ENCODE measurements around the gene COG6. TPM values are rescaled to one million over a fixed set of nuclear protein-coding genes. Genes with fewer than 3 reads are reported as not detected.
A peak's percentile ranks its signal among the peaks of the same experiment; 100 is the strongest.

Gene COG6
- polyA plus RNA-seq, 1 experiment, result 48.6 TPM

- CTCF ChIA-PET, result interaction anchor here (0.5 to 2.1 kb wide), 4 partner anchors 12 to 881 kb away, joined by 3 to 8 read pairs (median 6); no protein-coding TSS in a partner anchor
- POLR2A ChIA-PET, result no interaction called here
- Histone ChIP-seq H3K9me3 (ENCODE audit: control insufficient read depth, insufficient read depth, low read length) (peaks cover 2% of the 10 kb centered on the region; the same call in 1 of the 2 replicates), H3K27ac (ENCODE audit: low read depth, low read length) (peak overlapping the region; percentile 65), H3K4me3 (ENCODE audit: low read depth, low read length) (no peak overlapping the region), H3K27me3 (ENCODE audit: control insufficient read depth, insufficient read depth, low read length) (no peaks in the 10 kb centered on the region)
- peak; percentile 55 for DNase-seq (ENCODE audit: low read depth, low spot score)
- peak; percentile 58 for TF ChIP-seq CTCF (IDR thresholded peaks at IDR 0.05; ENCODE audit: low read depth, low read length)
These were observed 122.1 kb downstream of the COG6 start for GRCh38 chr13:39777527-39778061.

- Histone ChIP-seq H3K27ac (ENCODE audit: low read depth, low read length) (no peak overlapping the region), H3K4me3 (ENCODE audit: low read depth, low read length) (no peak overlapping the region), H3K27me3 (ENCODE audit: control insufficient read depth, insufficient read depth, low read length) (no peaks in the 10 kb centered on the region), H3K9me3 (ENCODE audit: control insufficient read depth, insufficient read depth, low read length) (peaks cover 2% of the 10 kb centered on the region; the same call in 1 of the 2 replicates)
- POLR2A ChIA-PET, result no interaction called here
- TF ChIP-seq CTCF (IDR thresholded peaks at IDR 0.05; ENCODE audit: low read depth, low read length), result no peak
- CTCF ChIA-PET, result no interaction called here
- DNase-seq (ENCODE audit: low read depth, low spot score), result no peak
These were observed 124.1 kb downstream of the COG6 start for GRCh38 chr13:39779337-39780265.

DNA sequence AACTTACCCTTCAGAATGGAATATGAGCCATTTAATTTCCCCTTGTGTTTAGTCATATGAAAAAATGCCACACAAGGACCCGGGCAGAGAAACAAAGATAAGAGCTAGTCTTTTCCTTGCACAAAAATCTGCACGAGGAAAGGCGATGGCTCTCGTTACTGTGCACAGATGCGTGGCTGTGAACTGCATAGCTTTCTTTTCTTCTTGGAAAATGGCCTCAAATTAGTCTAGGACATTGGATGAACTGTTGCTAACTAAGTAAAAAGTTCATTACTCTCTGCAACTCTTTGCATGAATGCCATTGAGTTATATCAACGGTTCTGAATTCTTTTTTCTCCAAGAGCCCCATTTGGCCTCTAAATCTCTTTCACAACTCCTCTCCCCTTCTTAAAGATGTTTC lies 125.2 kb downstream of the COG6 start:
- DNase-seq (ENCODE audit: low read depth, low spot score), result no peak
- no peak overlapping the region for H3K4me3 ChIP-seq (ENCODE audit: low read depth, low read length)
- ChIA-PET CTCF (no interaction called here), POLR2A (interaction anchor here (0.6 kb wide), 1 partner anchor 243 kb away, joined by 4 read pairs; no protein-coding TSS in a partner anchor)
- no peak overlapping the region for H3K27ac ChIP-seq (ENCODE audit: low read depth, low read length)
- TF ChIP-seq CTCF (IDR thresholded peaks at IDR 0.05; ENCODE audit: low read depth, low read length), result no peak
- no peaks in the 10 kb centered on the region for H3K27me3 ChIP-seq (ENCODE audit: control insufficient read depth, insufficient read depth, low read length)
- H3K9me3 ChIP-seq (ENCODE audit: control insufficient read depth, insufficient read depth, low read length), result peaks cover 2% of the 10 kb centered on the region; the same call in 1 of the 2 replicates

DNA sequence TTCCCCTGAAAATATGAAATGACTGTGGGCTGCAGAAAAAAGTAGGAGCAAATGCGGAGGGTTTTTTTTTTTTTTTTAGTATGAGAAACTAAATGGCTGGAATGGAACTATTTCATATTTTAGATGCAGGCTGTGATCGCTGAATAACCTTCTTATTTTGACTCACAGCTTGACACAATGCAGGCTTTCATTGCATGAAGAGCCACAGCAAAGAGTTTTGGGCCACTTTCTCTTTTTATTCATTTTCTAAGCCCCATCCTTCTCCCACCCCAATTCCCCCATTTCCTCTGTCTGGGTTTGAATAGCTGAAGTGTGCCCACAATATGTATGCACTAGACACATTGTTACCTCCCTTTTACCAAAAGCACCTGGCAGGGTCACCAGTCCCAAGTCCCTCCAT lies 125.9 kb downstream of the COG6 start:
- Histone ChIP-seq H3K9me3 (ENCODE audit: control insufficient read depth, insufficient read depth, low read length) (peaks cover 2% of the 10 kb centered on the region; the same call in 1 of the 2 replicates), H3K4me3 (ENCODE audit: low read depth, low read length) (no peak overlapping the region), H3K27me3 (ENCODE audit: control insufficient read depth, insufficient read depth, low read length) (no peaks in the 10 kb centered on the region), H3K27ac (ENCODE audit: low read depth, low read length) (no peak overlapping the region)
- no peak for TF ChIP-seq CTCF (IDR thresholded peaks at IDR 0.05; ENCODE audit: low read depth, low read length)
- DNase-seq (ENCODE audit: low read depth, low spot score), result no peak
- CTCF ChIA-PET, result no interaction called here
- POLR2A ChIA-PET, result interaction anchor here (0.6 kb wide), 1 partner anchor 242 kb away, joined by 4 read pairs; no protein-coding TSS in a partner anchor

DNA sequence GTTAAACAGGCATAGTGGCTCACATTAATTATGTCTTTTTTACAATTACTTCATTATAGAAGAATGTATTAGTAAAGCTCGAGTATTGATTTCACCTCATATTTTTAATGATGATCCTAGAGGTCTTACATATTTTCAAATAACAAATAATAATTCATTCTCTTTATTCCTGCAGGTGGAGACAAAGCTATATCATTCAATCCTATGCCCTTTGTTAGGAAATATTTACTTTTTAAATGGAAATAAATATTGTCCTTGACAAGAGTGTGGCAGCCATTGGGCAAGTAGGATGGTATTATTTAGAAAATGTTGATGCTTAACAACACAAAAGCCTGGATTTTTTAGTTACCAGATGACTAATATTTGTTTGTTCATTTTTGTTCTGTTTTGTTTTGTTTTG lies 127.6 kb downstream of the COG6 start:
- POLR2A ChIA-PET, result no interaction called here

More for the DNA sequence above, 127.6 kb downstream of the COG6 start:
- Histone ChIP-seq H3K4me3 (ENCODE audit: low read depth, low read length) (no peak overlapping the region), H3K9me3 (ENCODE audit: control insufficient read depth, insufficient read depth, low read length) (peaks cover 2% of the 10 kb centered on the region; the same call in 1 of the 2 replicates), H3K27ac (ENCODE audit: low read depth, low read length) (no peak overlapping the region), H3K27me3 (ENCODE audit: control insufficient read depth, insufficient read depth, low read length) (no peaks in the 10 kb centered on the region)
- CTCF ChIA-PET, result interaction anchor here (0.8 kb wide), 1 partner anchor 98 kb away, joined by 3 read pairs; no protein-coding TSS in a partner anchor
- no peak for DNase-seq (ENCODE audit: low read depth, low spot score)
- TF ChIP-seq CTCF (IDR thresholded peaks at IDR 0.05; ENCODE audit: low read depth, low read length), result no peak

All from AG04450 (cell line).